HG03280 (cell line): ENCODE measurements around the gene NOP56.

Experiments used
- ATAC-seq: cut with Tn5 transposase; IDR thresholded peaks from one replicate; pipeline ENCODE4 v1.9.1; 2021; ENCODE audit warnings: mild to moderate bottlenecking, moderate library complexity; ENCODE audit not compliant: unreplicated experiment

NOP56 gene

GRCh38 chr20:2651772-2652723 lies at the start of gene NOP56:
Gene NOP56, plus strand, starts transcription at chr20:2652632. Its CDS starts 29 bp downstream, at chr20:2652661.
- peak; percentile 84 for ATAC-seq

GRCh38 chr20:2602746-2603145 lies 49.7 kb upstream of the NOP56 start:
- ATAC-seq, result no peak

DNA sequence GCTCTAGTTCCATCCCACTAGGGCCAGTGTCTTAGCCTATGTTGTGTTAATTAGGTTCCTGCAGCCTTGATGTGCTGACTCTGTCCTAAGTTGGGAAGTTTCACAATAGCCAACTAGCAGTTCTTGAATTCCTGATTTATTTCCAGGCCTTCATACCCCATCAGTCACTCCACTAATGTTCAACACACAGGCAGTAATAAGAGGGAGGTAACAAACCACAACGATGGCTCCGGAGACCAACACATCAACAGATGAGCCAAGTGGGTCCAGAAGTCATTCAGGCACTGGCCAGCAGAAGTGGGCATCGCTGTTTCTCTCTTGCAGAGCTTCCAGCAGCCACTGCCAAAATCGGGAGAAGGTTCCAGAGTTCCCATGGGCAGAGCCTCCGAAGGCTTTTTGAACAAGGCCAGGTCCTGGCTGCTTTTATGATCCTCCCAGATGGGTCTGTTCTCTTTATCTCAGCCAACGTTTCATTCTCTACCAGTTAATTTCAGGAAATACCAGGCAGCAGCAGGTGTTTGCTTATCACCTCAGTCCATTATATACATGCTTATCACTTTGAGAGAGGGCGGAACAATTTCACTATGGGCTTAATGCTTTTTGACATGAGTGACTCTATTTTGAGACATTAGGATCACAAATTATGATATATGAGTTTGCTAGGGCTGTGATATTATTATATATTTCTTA lies 48.5 kb upstream of the NOP56 start:
- no peak for ATAC-seq

GRCh38 chr20:2604506-2604835 lies 48.0 kb upstream of the NOP56 start:
- no peak for ATAC-seq

DNA sequence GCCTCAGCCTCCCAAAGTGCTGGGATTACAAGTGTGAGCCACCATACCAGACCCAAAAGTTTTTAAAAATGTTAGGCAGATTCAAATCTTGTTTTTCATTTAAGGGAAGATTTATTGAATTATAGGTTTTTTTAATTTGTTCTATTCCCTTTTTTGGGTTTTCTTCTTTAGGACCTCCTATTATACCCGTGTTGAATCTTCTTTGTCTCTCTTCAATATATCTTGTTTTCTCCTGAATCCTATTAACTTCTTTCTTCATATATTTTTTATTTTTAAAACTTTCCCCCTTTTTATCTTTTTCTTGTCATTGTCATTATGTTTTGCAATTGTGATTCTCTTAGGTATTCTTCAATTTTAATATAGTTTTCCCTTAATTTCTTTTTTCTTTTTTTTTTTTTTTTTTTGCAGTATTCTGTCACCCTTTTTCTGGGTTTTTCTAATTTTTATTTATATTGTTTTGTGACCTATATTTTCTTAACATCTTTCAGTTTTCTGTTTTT lies 45.9 kb upstream of the NOP56 start:
- no peak for ATAC-seq

DNA sequence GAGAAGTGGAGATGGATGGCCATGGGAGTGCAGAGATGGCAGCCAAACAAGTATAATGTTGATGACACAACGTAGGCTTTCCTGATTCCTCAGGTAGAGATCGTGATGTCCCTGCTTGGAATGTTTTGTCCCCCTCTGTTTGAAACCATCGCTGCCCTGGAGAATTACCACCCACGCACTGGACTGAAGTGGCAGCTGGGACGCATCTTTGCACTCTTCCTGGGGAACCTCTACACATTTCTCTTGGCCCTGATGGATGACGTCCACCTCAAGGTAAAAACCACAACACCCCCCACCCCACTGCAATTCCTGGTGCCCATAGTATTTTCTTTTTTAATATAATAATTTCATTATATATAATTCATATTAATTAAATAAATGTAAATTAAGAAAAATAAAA lies 42.1 kb upstream of the NOP56 start:
- ATAC-seq, result no peak

- no peak for ATAC-seq
Measured at GRCh38 chr20:2610941-2611720, 41.3 kb upstream of the NOP56 start.

- no peak for ATAC-seq
Measured at GRCh38 chr20:2612073-2612472, 40.4 kb upstream of the NOP56 start.

DNA sequence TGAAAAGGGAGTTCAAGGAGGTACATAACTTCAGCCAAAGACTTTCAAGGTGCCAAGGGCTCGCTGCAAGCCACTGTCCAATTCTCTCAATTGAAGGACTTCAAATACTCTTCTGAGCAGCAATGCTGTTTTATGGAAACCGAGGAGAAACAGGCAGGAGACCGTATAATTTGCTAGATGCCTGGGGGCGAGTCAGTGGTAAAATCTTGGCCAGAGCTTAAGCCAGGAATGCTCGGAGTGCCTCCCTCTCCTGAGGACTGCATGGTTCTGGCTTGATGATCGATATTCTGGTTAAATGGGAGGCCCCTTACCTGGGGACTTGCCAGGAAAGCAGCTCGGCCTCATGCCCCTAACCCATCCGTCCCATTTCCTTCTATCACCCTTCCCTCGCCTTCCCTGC lies 35.8 kb upstream of the NOP56 start:
- ATAC-seq, result no peak

DNA sequence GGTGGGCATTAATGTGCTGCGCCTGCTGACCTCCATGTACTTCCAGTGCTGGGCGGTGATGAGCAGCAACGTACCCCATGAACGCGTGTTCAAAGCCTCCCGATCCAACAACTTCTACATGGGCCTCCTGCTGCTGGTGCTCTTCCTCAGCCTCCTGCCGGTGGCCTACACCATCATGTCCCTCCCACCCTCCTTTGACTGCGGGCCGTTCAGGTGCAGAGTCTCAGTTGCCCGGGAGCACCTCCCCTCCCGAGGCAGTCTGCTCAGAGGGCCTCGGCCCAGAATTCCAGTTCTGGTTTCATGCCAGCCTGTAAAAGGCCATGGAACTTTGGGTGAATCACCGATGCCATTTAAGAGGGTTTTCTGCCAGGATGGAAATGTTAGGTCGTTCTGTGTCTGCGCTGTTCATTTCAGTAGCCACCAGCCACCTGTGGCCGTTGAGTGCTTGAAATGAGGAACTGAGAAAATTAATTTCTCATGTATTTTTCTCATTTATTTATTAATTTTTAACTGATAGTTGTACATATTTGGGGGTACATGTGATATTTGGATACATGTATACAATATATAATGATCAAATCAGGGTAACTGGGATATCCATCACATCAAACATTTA lies 35.2 kb upstream of the NOP56 start:
- ATAC-seq, result no peak

GRCh38 chr20:2618815-2619214 lies 33.6 kb upstream of the NOP56 start:
- ATAC-seq, result no peak

DNA sequence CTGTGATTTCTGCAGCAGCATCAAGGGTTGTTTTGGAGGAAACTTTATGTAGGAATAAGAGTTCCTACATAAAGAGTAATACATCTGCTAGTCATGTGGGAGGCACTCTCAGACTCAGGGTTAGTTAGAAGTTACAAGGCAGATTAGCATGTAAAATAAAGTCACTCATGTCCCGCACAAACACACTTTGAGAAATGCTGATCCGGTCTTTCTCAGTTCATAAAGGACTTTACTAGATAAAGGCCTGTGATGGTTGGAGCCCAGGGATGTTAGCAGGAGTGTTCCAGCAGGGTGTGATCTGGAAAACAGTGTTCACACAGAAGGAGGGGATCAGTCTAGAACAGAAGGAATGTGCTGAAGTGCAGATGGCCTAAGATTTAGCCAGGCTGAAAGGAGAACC lies 33.1 kb upstream of the NOP56 start:
- ATAC-seq, result no peak

GRCh38 chr20:2619961-2620595 lies 32.4 kb upstream of the NOP56 start:
- ATAC-seq, result no peak

GRCh38 chr20:2624190-2624589 lies 28.2 kb upstream of the NOP56 start:
- no peak for ATAC-seq

DNA sequence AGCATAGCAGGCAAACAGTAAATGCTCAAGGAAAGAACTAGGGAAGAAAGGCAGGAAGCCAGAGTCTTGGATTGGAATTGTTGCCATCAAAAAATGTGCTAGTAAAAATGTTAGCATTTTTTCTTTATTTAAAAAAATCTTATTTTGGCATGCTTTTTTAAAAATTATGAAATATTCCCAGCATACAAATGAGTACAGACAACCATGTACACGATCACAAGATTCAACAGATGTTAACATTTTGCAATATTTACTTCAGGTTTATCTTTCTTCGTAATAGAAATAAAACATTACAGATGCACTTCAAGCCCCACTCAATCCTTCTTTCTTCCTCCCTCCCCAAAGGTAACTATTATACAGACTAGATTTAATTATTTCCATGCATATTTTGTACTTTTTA lies 27.4 kb upstream of the NOP56 start:
- ATAC-seq, result no peak

DNA sequence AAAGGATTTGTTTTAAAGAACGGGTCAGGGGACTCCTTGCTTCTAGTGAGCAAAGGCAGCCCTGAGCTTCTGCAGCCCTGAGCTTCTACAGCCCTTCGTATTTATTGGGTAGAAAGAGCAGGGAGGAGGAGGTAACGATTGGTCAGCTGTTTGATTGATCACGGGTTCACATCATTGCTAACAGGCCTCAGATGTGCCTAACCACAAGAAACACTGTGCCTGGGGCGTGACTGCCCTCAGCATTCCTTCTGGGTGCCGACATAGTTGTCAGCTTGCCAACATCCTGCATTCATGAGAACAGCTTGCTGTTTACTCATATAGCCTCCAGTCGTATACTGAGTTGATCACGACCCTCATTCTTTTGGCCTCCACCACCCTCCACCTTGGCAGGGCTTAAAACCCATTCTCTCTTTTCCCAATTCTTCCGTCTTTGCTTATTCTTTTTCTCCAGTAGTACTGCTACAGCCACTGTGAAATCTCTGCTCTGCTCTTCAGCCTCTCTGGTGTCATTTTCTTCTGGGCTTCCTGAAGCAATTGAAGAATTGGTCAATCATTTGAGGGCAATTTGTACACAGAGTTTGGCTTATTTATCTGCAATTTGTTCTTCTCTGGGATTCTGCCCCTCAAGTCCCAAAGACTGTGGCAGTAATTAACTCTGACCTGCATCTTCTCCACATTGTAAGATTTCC lies 25.4 kb upstream of the NOP56 start:
- ATAC-seq, result no peak

GRCh38 chr20:2631228-2631627 lies 21.2 kb upstream of the NOP56 start:
- no peak for ATAC-seq

- ATAC-seq, result no peak
Measured at GRCh38 chr20:2633381-2633780, 19.1 kb upstream of the NOP56 start.

- no peak for ATAC-seq
Measured at GRCh38 chr20:2637246-2637645, 15.2 kb upstream of the NOP56 start.

DNA sequence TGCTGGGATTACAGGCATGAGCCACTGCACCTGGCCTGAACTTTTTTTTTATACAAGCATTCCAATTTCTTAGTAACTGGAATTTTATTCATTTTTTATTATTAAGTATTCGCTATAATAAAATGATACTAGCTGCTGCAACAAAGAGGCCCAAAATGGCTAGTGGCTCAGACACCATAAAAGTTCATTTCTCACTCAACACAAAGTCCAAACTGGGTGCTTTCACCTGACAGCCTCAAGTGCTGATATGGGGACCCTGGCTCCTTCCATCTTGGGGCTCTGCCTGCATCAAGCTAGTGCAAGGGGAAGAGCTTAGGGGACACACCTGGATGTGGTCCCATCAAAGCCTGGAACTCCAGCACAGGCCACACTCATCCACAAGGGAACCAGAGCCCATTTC lies 12.2 kb upstream of the NOP56 start:
- ATAC-seq, result no peak
